Neuron (in vitro differentiated cells): ENCODE results near the gene RIBC1.
"Not testable (repeated sequence)": the region's sequence is repeated elsewhere in the genome, so short reads cannot be mapped to it uniquely, and the experiment has no call there.

Experiments
- H2AFZ ChIP-seq: one replicate; pipeline ENCODE4 v1.6.1; 2013; ENCODE audit warnings: low read depth, mild to moderate bottlenecking, inconsistent platforms, low read length, moderate library complexity
- H3K27me3 ChIP-seq: one replicate; pipeline ENCODE4 v1.6.1; 2013; ENCODE audit warnings: low read length; ENCODE audit not compliant: insufficient read depth
- H3K36me3 ChIP-seq: one replicate; pipeline ENCODE4 v1.6.1; 2013; ENCODE audit warnings: low read length; ENCODE audit not compliant: insufficient read depth
- H3K4me1 ChIP-seq: one replicate; pipeline ENCODE4 v1.6.1; 2013; ENCODE audit warnings: low read length; ENCODE audit not compliant: insufficient read depth
- H3K4me3 ChIP-seq: 2 replicates; pipeline ENCODE4 v1.5.1; 2013; ENCODE audit warnings: mild to moderate bottlenecking, low read length, moderate library complexity
- H3K9me3 ChIP-seq: one replicate; pipeline ENCODE4 v1.6.1; 2013; ENCODE audit warnings: low read length

RIBC1 gene

GRCh38 chrX:53420351-53420750, 2.3 kb upstream of the RIBC1 start:
- H3K4me1 ChIP-seq: peaks cover 11% of the 10 kb centered on the region
- not testable (repeated sequence) for H3K27me3 ChIP-seq, H3K4me3 ChIP-seq

GRCh38 chrX:53421125-53421524, 1.5 kb upstream of the RIBC1 start:
- peak overlapping the region; percentile 73 for H3K4me3 ChIP-seq
- no peaks in the 10 kb centered on the region for H3K27me3 ChIP-seq
- H3K36me3 ChIP-seq: no peaks in the 10 kb centered on the region
- peaks cover 11% of the 10 kb centered on the region for H3K4me1 ChIP-seq
- H3K9me3 ChIP-seq: no peaks in the 10 kb centered on the region
- H2AFZ ChIP-seq: no peak overlapping the region

More at GRCh38 chrX:53420351-53420750, 2.3 kb upstream of the RIBC1 start:
- not testable (repeated sequence) for H2AFZ ChIP-seq, H3K9me3 ChIP-seq, H3K36me3 ChIP-seq

GRCh38 chrX:53421772-53422085, 944 bp upstream of the RIBC1 start:
- Histone ChIP-seq H3K4me3 (peak overlapping the region; percentile 73), H3K36me3 (no peaks in the 10 kb centered on the region), H3K9me3 (no peaks in the 10 kb centered on the region), H2AFZ (no peak overlapping the region), H3K27me3 (no peaks in the 10 kb centered on the region), H3K4me1 (peaks cover 11% of the 10 kb centered on the region)

- Histone ChIP-seq H3K27me3 (no peaks in the 10 kb centered on the region), H2AFZ (no peak within 1 kb of the TSS), H3K36me3 (no peaks in the 10 kb centered on the region), H3K9me3 (no peaks in the 10 kb centered on the region), H3K4me3 (peak within 1 kb of the TSS; percentile 73), H3K4me1 (peaks cover 11% of the 10 kb centered on the region)
Observed at GRCh38 chrX:53422086-53422860, 400 bp upstream of the RIBC1 start, which contains the start of gene SMC1A. Gene SMC1A, minus strand, starts transcription at chrX:53422654. Its CDS starts 54 bp downstream, at chrX:53422600.

- H3K36me3 ChIP-seq: peaks cover 10% of the 10 kb centered on the region
- no peak overlapping the region for H3K4me3 ChIP-seq
- no peaks in the 10 kb centered on the region for H3K9me3 ChIP-seq
- H3K4me1 ChIP-seq: peaks cover 7% of the 10 kb centered on the region
- H2AFZ ChIP-seq: no peak overlapping the region
- H3K27me3 ChIP-seq: no peaks in the 10 kb centered on the region
Observed at GRCh38 chrX:53429755-53430154, 7.1 kb downstream of the RIBC1 start.

GRCh38 chrX:53430231-53430630, 7.6 kb downstream of the RIBC1 start:
- no peak overlapping the region for H3K4me3 ChIP-seq
- H3K36me3 ChIP-seq: peaks cover 10% of the 10 kb centered on the region
- peaks cover 7% of the 10 kb centered on the region for H3K4me1 ChIP-seq
- H2AFZ ChIP-seq: no peak overlapping the region
- no peaks in the 10 kb centered on the region for H3K9me3 ChIP-seq
- H3K27me3 ChIP-seq: no peaks in the 10 kb centered on the region

- Histone ChIP-seq H3K36me3 (peaks cover 10% of the 10 kb centered on the region), H3K9me3 (no peaks in the 10 kb centered on the region), H3K4me1 (peaks cover 7% of the 10 kb centered on the region), H3K4me3 (peak within 1 kb of the TSS; percentile 79), H2AFZ (peak within 1 kb of the TSS; percentile 17), H3K27me3 (no peaks in the 10 kb centered on the region)
Observed at GRCh38 chrX:53433651-53434639, 11.3 kb downstream of the RIBC1 start, which contains the start of gene HSD17B10. Gene HSD17B10, minus strand, starts transcription at chrX:53434370. Its CDS starts 25 bp downstream, at chrX:53434345.

- Histone ChIP-seq H3K4me3 (no peak overlapping the region), H3K36me3 (peaks cover 4% of the 10 kb centered on the region), H3K9me3 (no peaks in the 10 kb centered on the region), H2AFZ (no peak overlapping the region), H3K4me1 (peaks cover 7% of the 10 kb centered on the region), H3K27me3 (peaks cover 3% of the 10 kb centered on the region)
Observed at GRCh38 chrX:53435997-53436396, 13.3 kb downstream of the RIBC1 start.

- Histone ChIP-seq H3K4me1 (peaks cover 7% of the 10 kb centered on the region), H2AFZ (no peak overlapping the region), H3K27me3 (peaks cover 4% of the 10 kb centered on the region), H3K9me3 (no peaks in the 10 kb centered on the region), H3K36me3 (no peaks in the 10 kb centered on the region), H3K4me3 (no peak overlapping the region)
Observed at GRCh38 chrX:53437206-53437605, 14.5 kb downstream of the RIBC1 start.

GRCh38 chrX:53438174-53438831, 15.6 kb downstream of the RIBC1 start:
- Histone ChIP-seq H3K4me3 (no peak overlapping the region), H3K27me3 (peaks cover 4% of the 10 kb centered on the region), H3K9me3 (no peaks in the 10 kb centered on the region), H3K4me1 (peaks cover 6% of the 10 kb centered on the region), H3K36me3 (no peaks in the 10 kb centered on the region), H2AFZ (no peak overlapping the region)

- H3K27me3 ChIP-seq: peaks cover 4% of the 10 kb centered on the region
- H3K4me1 ChIP-seq: peaks cover 4% of the 10 kb centered on the region
- no peak overlapping the region for H3K4me3 ChIP-seq
- no peaks in the 10 kb centered on the region for H3K9me3 ChIP-seq
- no peaks in the 10 kb centered on the region for H3K36me3 ChIP-seq
- H2AFZ ChIP-seq: no peak overlapping the region
Observed at GRCh38 chrX:53438832-53439230, 16.2 kb downstream of the RIBC1 start.

GRCh38 chrX:53440101-53440500, 17.4 kb downstream of the RIBC1 start:
- Histone ChIP-seq H3K36me3 (no peaks in the 10 kb centered on the region), H2AFZ (no peak overlapping the region), H3K27me3 (peaks cover 4% of the 10 kb centered on the region), H3K4me3 (no peak overlapping the region), H3K9me3 (no peaks in the 10 kb centered on the region), H3K4me1 (no peaks in the 10 kb centered on the region)
